Thymus (tissue), 11 donors: ENCODE results near the gene THSD4. TPM values are rescaled to one million over a fixed set of nuclear protein-coding genes. Genes with fewer than 3 reads are reported as not detected.
"Not testable (repeated sequence)": the region's sequence is repeated elsewhere in the genome, so short reads cannot be mapped to it uniquely, and the experiment has no call there.

Experiments
- DNase-seq, 9 donors: peaks; one replicate each; pipeline ENCODE4 v3.0.0-alpha.2; 2013; ENCODE audit warnings: low spot score in 9 of 9, low read depth in 6 of 9, missing footprints in 1 of 9
- H3K27ac ChIP-seq, 2 donors: one replicate each; pipeline ENCODE4 v1.5.1; 2013; ENCODE audit warnings: control low read depth in 1 of 2, low read depth in 1 of 2, low read length in 1 of 2, mild to moderate bottlenecking in 1 of 2, moderate library complexity in 1 of 2
- H3K27me3 ChIP-seq, 2 donors: one replicate each; pipeline ENCODE4 v1.5.1; 2013; ENCODE audit warnings: low read length in 1 of 2; ENCODE audit not compliant: control insufficient read depth in 2 of 2, insufficient read depth in 1 of 2
- H3K36me3 ChIP-seq, 2 donors: one replicate each; pipeline ENCODE4 v1.5.1; 2013; ENCODE audit warnings: low read length in 1 of 2, mild to moderate bottlenecking in 1 of 2, moderate library complexity in 1 of 2; ENCODE audit not compliant: control insufficient read depth in 2 of 2, insufficient read depth in 2 of 2
- H3K4me1 ChIP-seq, 2 donors: one replicate each; pipeline ENCODE4 v1.5.1; 2013; ENCODE audit warnings: low read length in 2 of 2; ENCODE audit not compliant: control insufficient read depth in 2 of 2, insufficient read depth in 2 of 2
- H3K4me3 ChIP-seq, 2 donors: one replicate each; pipeline ENCODE4 v1.5.1; 2013; ENCODE audit warnings: low read length in 2 of 2, control low read depth in 1 of 2, mild to moderate bottlenecking in 1 of 2
- H3K9me3 ChIP-seq, 2 donors: one replicate each; pipeline ENCODE4 v1.5.1; 2013; ENCODE audit warnings: low read length in 1 of 2, mild to moderate bottlenecking in 1 of 2; ENCODE audit not compliant: control insufficient read depth in 2 of 2, insufficient read depth in 1 of 2
- WGBS: extraction: QIAGEN DNeasy Blood & Tissue Kit; methylation state at CpG from one replicate; pipeline ENCODE4 v1.1.7; 2013; 5-methylcytosine and 5-hydroxymethylcytosine counted together
- polyA plus RNA-seq: library from polyadenylated mRNA; stranded (reverse); fragments of 200-250 nt; gene quantifications from one replicate; pipeline ENCODE4 v1.2.3, GENCODE V29; 2013
- total RNA-seq: library from RNA; stranded (reverse); fragments of 120-200 nt; gene quantifications from one replicate; pipeline ENCODE4 v1.2.4, GENCODE V29; 2013
- donor health status: healthy.

The THSD4 gene
- total and polyA plus RNA-seq, 2 donors, result 1.7 to 2.2 TPM

DNA sequence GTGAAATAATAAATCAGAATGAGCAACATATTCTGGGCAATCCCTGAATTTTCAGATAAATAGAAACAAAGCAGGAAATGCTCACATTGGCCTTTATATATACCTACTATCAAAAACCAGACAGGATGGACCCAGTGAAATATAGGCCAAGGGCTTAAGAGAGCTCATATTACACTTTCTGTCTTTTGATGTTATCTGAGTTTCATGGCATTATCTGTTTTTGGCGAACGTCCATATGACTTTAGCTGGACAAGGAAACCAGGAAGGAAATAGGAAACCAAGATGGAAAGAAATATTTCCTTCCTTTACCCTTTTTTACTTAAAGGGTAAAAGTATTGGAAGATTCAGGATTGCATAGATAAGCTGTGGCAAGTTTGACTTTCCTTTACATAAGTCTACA is 274.8 kb downstream of the THSD4 start:
- Histone ChIP-seq H3K9me3 (no peaks in the 10 kb centered on the region), H3K27ac (no peak overlapping the region), H3K4me1 (no peaks in the 10 kb centered on the region), H3K4me3 (no peak overlapping the region), H3K36me3 (no peaks in the 10 kb centered on the region), H3K27me3 (peaks cover 0 to 3% of the 10 kb centered on the region in 2 donors)
- no peak for DNase-seq
- WGBS, result 84% methylated on average over 2 of the region's 2 CpGs

DNA sequence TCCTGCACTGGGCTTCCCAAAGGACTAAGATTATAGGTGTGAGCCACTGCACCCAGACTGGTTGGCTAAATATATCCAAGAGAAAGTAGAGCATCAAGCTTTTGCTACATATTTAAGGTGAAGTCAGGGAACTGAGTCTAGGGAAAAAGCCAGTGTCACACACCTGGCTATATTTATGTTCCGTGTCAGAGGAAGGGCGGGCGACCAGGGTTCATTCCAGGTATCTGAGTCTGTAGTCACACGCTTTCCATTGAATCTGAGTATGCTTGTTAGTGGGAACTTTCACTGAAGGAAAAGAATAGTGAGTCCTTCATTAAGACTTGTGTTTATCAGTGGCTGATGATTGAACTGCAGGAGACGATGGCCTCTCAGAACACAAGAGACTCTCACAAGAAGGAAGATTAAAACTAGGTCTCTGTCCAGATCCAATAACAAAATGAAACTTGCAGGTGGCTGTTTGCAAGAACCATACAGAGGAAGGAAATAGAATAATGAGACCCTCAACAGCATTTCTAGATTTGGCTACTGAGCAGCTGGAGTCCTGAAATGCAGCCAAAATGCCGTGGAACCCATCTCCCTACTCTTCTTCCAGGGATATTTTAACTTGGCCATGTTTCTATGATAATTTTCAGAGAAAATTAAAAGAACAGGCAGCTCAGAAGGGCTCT is 276.3 kb downstream of the THSD4 start:
- H3K36me3 ChIP-seq, result no peaks in the 10 kb centered on the region
- 85% methylated on average over 6 of the region's 6 CpGs for WGBS
- no peaks in the 10 kb centered on the region for H3K9me3 ChIP-seq
- H3K4me3 ChIP-seq, result no peak overlapping the region
- DNase-seq, result no peak
- peaks cover 0 to 3% of the 10 kb centered on the region in 2 donors for H3K27me3 ChIP-seq
- H3K4me1 ChIP-seq, result no peaks in the 10 kb centered on the region
- no peak overlapping the region for H3K27ac ChIP-seq

DNA sequence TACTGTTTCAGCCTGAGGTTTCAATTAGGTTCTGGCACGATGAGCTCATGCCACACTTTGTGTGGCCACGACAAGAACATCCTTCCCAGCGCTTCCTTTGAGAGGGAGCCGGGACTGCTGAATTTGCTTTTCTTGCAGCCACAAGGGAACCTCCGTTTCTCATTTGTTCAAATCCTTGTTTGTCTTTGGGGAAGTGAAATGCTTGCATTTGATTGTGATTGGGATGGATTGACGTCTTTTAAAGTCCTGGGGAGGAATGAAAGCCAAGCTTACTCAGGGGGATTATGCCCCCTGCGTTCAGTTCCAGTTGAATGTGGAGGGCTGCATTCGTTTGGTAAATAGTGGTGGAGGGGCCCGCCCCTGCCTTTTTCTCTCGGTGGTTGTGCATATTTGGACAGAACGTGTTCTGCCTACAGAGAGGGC is 277.6 kb downstream of the THSD4 start:
- Histone ChIP-seq H3K36me3 (no peaks in the 10 kb centered on the region), H3K27me3 (no peaks in the 10 kb centered on the region), H3K9me3 (no peaks in the 10 kb centered on the region), H3K4me1 (no peaks in the 10 kb centered on the region), H3K4me3 (no peak overlapping the region), H3K27ac (no peak overlapping the region)
- no peak for DNase-seq
- 89% methylated on average over 11 of the region's 11 CpGs for WGBS

DNA sequence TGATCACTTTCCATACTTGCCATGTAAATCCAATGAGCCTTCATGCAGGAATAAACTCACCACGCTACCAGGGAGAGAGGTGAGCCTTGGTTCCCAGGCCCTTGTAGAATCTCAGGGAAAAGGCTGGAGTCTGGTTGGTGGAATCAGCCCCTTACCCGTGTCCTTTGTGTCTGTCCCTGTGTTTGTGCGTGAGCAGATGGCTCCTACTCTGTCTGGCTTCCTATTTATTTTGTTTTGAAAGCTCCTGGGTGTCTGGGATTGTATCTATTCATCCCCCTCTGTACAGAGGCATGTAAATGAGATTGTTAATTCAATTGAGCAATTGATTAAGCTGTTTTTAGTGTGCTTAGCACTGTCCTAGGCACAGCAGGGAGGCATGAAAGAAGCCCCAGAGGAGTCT is 278.1 kb downstream of the THSD4 start:
- no peak for DNase-seq
- H3K27ac ChIP-seq, result no peak overlapping the region
- no peaks in the 10 kb centered on the region for H3K4me1 ChIP-seq
- H3K4me3 ChIP-seq, result no peak overlapping the region
- H3K36me3 ChIP-seq, result no peaks in the 10 kb centered on the region
- H3K27me3 ChIP-seq, result no peaks in the 10 kb centered on the region
- no peaks in the 10 kb centered on the region for H3K9me3 ChIP-seq
- 92% methylated on average over 3 of the region's 3 CpGs for WGBS

GRCh38 chr15:71396536-71397125 is 281.4 kb downstream of the THSD4 start:
- 85% methylated on average over 8 of the region's 8 CpGs for WGBS
- H3K9me3 ChIP-seq, result no peaks in the 10 kb centered on the region
- DNase-seq, result no peak

GRCh38 chr15:71397377-71397776 is 282.1 kb downstream of the THSD4 start:
- no peak for DNase-seq
- no peaks in the 10 kb centered on the region for H3K4me1 ChIP-seq
- WGBS, result 88% methylated on average over 2 of the region's 2 CpGs

More at GRCh38 chr15:71396536-71397125, 281.4 kb downstream of the THSD4 start:
- Histone ChIP-seq H3K27me3 (no peaks in the 10 kb centered on the region), H3K4me3 (no peak overlapping the region), H3K27ac (no peak overlapping the region), H3K4me1 (no peaks in the 10 kb centered on the region), H3K36me3 (no peaks in the 10 kb centered on the region)

GRCh38 chr15:71400294-71400693 is 285.0 kb downstream of the THSD4 start:
- no peaks in the 10 kb centered on the region for H3K4me1 ChIP-seq
- no peaks in the 10 kb centered on the region for H3K27me3 ChIP-seq
- H3K4me3 ChIP-seq, result no peak overlapping the region
- 94% methylated on average over 3 of the region's 3 CpGs for WGBS
- no peaks in the 10 kb centered on the region for H3K36me3 ChIP-seq
- DNase-seq, result no peak
- no peak overlapping the region for H3K27ac ChIP-seq
- no peaks in the 10 kb centered on the region for H3K9me3 ChIP-seq

More at GRCh38 chr15:71397377-71397776, 282.1 kb downstream of the THSD4 start:
- Histone ChIP-seq H3K36me3 (no peaks in the 10 kb centered on the region), H3K27ac (no peak overlapping the region), H3K4me3 (no peak overlapping the region), H3K27me3 (no peaks in the 10 kb centered on the region), H3K9me3 (no peaks in the 10 kb centered on the region)

DNA sequence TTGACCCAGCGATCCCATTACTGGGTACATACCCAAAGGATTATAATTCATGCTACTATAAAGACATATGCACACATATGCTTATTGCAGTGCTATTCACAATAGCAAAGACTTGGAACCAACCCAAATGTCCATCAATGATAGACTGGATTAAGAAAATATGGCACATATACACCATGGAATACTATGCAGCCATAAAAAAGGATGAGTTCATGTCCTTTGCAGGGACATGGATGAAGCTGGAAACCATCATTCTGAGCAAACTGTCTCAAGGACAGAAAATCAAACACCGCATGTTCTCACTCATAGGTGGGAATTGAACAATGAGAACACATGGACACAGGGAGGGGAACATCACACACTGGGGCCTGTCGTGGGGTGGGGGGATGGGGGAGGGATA is 286.5 kb downstream of the THSD4 start:
- H3K4me1 ChIP-seq, H3K27ac ChIP-seq, DNase-seq, H3K27me3 ChIP-seq, H3K4me3 ChIP-seq, H3K36me3 ChIP-seq, H3K9me3 ChIP-seq: not testable (repeated sequence)
- WGBS, result 93% methylated on average over 3 of the region's 3 CpGs

DNA sequence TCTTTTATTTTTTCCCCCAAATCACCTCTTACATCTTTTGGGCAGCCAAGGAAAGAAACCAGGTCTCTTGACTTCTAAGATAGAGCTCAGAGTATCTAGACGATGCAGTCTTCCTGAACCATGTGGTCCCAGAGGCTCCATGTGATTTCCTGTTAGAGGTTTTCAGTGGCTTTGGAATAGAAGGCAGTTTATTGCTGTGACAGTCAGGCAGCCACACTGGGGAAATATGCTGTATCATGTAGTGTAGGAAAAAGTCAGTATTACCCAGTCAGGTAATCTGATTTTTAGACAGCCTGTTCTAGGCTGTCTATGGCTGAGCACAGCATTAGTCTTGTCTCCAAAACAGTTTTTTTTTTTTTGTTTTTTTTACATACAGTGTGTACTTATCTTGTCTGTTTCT is 294.3 kb downstream of the THSD4 start:
- Histone ChIP-seq H3K9me3 (no peaks in the 10 kb centered on the region), H3K27me3 (peaks cover 0 to 4% of the 10 kb centered on the region in 2 donors), H3K36me3 (no peaks in the 10 kb centered on the region), H3K27ac (no peak overlapping the region), H3K4me3 (no peak overlapping the region), H3K4me1 (no peaks in the 10 kb centered on the region)
- no peak for DNase-seq
- WGBS, result 2% methylated on average over 1 of the region's 1 CpG
